Heart left ventricle (tissue), 13 donors: ENCODE data around the gene USP46.

Source experiments
- CTCF ChIP-seq, 12 donors: fragments of 200-600 bp; sonication (generic) in 4 of 12; IDR thresholded peaks; one replicate each; pipeline versions ENCODE4 v1.5.0 to v1.8.0; 2018 to 2022; ENCODE audit warnings: antibody characterized with exemption in 12 of 12, mild to moderate bottlenecking in 5 of 12
- POLR2A ChIP-seq, 2 donors: fragments of 450-650 bp; IDR thresholded peaks; one replicate each; pipeline ENCODE4 v1.6.1; 2017; ENCODE audit warnings: antibody characterized with exemption in 2 of 2, mild to moderate bottlenecking in 2 of 2, moderate library complexity in 2 of 2
- donor health status: ischemic (EF 13 %, LVEDD 7.1; RV severe dilation, severe dysfunction).
- donor health status: DM: no; HTN: yes; CAD: no.
- donor health status: DM: no; HTN: no; CAD: no.
- donor health status: ischemic (EF 25% LVEDD 6.9; RV normal size, moderate dysfunction).
- donor health status: ischemic (EF 25% LVEDD 5.7; RV mildly dilated, moderate dysfunction).
- donor health status: ischemic (EF 35%, LVEDD 5.7; RV mildly dilated, moderate dysfunction).
- donor health status: nonischemic (EF 11% LVEDD 7.7; RV severe dilation, severe dysfunction).
- donor health status: DM: yes; HTN: yes; CAD: no.
- donor health status: PGD.
- donor health status: ischemic (EF 29% LVEDD 5.4; RV normal size, mild dysfunction).
- donor health status: nonischemic (EF 23%, LVEDD 6.1; RV moderate dilation, normal function).

GRCh38 chr4:52693492-52693891 is 34.4 kb upstream of the USP46 start:
- TF ChIP-seq CTCF (IDR thresholded peaks at IDR 0.05), result no peak
- no peak for TF ChIP-seq POLR2A (IDR thresholded peaks at IDR 0.05)
